Measurements from ENCODE around the gene CNEP1R1. TPM values are rescaled to one million over a fixed set of nuclear protein-coding genes. Genes with fewer than 3 reads are reported as not detected.
"Not testable (repeated sequence)": the region's sequence is repeated elsewhere in the genome, so short reads cannot be mapped to it uniquely, and the experiment has no call there.

The CNEP1R1 gene
- total RNA-seq, 1 donor from 2014 or later: 26.1 TPM

GRCh38 chr16:50007744-50008143 is 17.3 kb upstream of the CNEP1R1 start:
- Mint-ChIP-seq H3K4me3 (no peak overlapping the region), H3K27ac (no peak overlapping the region), H3K4me1 (ENCODE audit: unreplicated experiment) (peaks cover 3% of the 10 kb centered on the region), H3K9me3 (no peaks in the 10 kb centered on the region), H3K27me3 (peaks cover 6% of the 10 kb centered on the region), H3K36me3 (no peaks in the 10 kb centered on the region)
- no peak for DNase-seq (ENCODE audit: extremely low spot score, unreplicated experiment)
- no peak for TF ChIP-seq CTCF (conservative IDR thresholded peaks at IDR 0.05)

GRCh38 chr16:50010212-50010611 is 14.8 kb upstream of the CNEP1R1 start:
- H3K27me3 Mint-ChIP-seq: peaks cover 5% of the 10 kb centered on the region
- H3K9me3 Mint-ChIP-seq: no peaks in the 10 kb centered on the region
- DNase-seq (ENCODE audit: extremely low spot score, unreplicated experiment): no peak
- no peak for TF ChIP-seq CTCF (conservative IDR thresholded peaks at IDR 0.05)
- peaks cover 3% of the 10 kb centered on the region for H3K4me1 Mint-ChIP-seq (ENCODE audit: unreplicated experiment)
- no peak overlapping the region for H3K4me3 Mint-ChIP-seq
- H3K36me3 Mint-ChIP-seq: no peaks in the 10 kb centered on the region
- no peak overlapping the region for H3K27ac Mint-ChIP-seq

GRCh38 chr16:50011707-50012106 is 13.3 kb upstream of the CNEP1R1 start:
- peaks cover 3% of the 10 kb centered on the region for H3K27me3 Mint-ChIP-seq
- H3K4me1 Mint-ChIP-seq (ENCODE audit: unreplicated experiment): peaks cover 3% of the 10 kb centered on the region
- H3K36me3 Mint-ChIP-seq: no peaks in the 10 kb centered on the region
- TF ChIP-seq CTCF (conservative IDR thresholded peaks at IDR 0.05): no peak
- DNase-seq (ENCODE audit: extremely low spot score, unreplicated experiment): no peak
- H3K27ac Mint-ChIP-seq: no peak overlapping the region
- no peak overlapping the region for H3K4me3 Mint-ChIP-seq
- H3K9me3 Mint-ChIP-seq: no peaks in the 10 kb centered on the region

GRCh38 chr16:50012182-50012581 is 12.8 kb upstream of the CNEP1R1 start:
- no peak overlapping the region for H3K4me3 Mint-ChIP-seq
- H3K27me3 Mint-ChIP-seq: peaks cover 3% of the 10 kb centered on the region
- no peaks in the 10 kb centered on the region for H3K36me3 Mint-ChIP-seq
- peaks cover 3% of the 10 kb centered on the region for H3K4me1 Mint-ChIP-seq (ENCODE audit: unreplicated experiment)
- no peak for TF ChIP-seq CTCF (conservative IDR thresholded peaks at IDR 0.05)
- DNase-seq (ENCODE audit: extremely low spot score, unreplicated experiment): no peak
- no peaks in the 10 kb centered on the region for H3K9me3 Mint-ChIP-seq
- H3K27ac Mint-ChIP-seq: no peak overlapping the region

GRCh38 chr16:50014211-50014610 is 10.8 kb upstream of the CNEP1R1 start:
- H3K27me3 Mint-ChIP-seq; H3K36me3 Mint-ChIP-seq; DNase-seq (ENCODE audit: extremely low spot score, unreplicated experiment); H3K9me3 Mint-ChIP-seq; H3K4me3 Mint-ChIP-seq; H3K27ac Mint-ChIP-seq; H3K4me1 Mint-ChIP-seq (ENCODE audit: unreplicated experiment): not testable (repeated sequence)

- H3K4me3 Mint-ChIP-seq: no peak overlapping the region
- DNase-seq (ENCODE audit: extremely low spot score, unreplicated experiment): no peak
- H3K27ac Mint-ChIP-seq: no peak overlapping the region
- H3K36me3 Mint-ChIP-seq: no peaks in the 10 kb centered on the region
- H3K9me3 Mint-ChIP-seq: no peaks in the 10 kb centered on the region
- peaks cover 3% of the 10 kb centered on the region for H3K27me3 Mint-ChIP-seq
- no peak for TF ChIP-seq CTCF (conservative IDR thresholded peaks at IDR 0.05)
- peaks cover 3% of the 10 kb centered on the region for H3K4me1 Mint-ChIP-seq (ENCODE audit: unreplicated experiment)
These were observed 9.4 kb upstream of the CNEP1R1 start for GRCh38 chr16:50015631-50016030.
